ENCODE results near the gene PGLYRP3. TPM values are rescaled to one million over a fixed set of nuclear protein-coding genes. Genes with fewer than 3 reads are reported as not detected.

PGLYRP3 gene
- total RNA-seq, 2 donors from 2014 or later = not detected

- DNase-seq (ENCODE audit: low spot score) = no peak
- WGBS = 58% methylated on average over 2 of the region's 2 CpGs
- intact Hi-C loops (cut with DNase I) = no loop called here
These were observed 3.3 kb downstream of the PGLYRP3 start for GRCh38 chr1:153309441-153309840.

GRCh38 chr1:153308540-153308939 is 4.2 kb downstream of the PGLYRP3 start:
- WGBS = 97% methylated on average over 2 of the region's 2 CpGs
- DNase-seq (ENCODE audit: low spot score) = no peak
- Histone ChIP-seq H3K4me1 (replicated peaks) (no peaks in the 10 kb centered on the region), H3K27me3 (replicated peaks; ENCODE audit: insufficient read depth) (no peaks in the 10 kb centered on the region), H3K9me3 (no peaks in the 10 kb centered on the region), H3K27ac (no peak overlapping the region), H3K4me3 (no peak overlapping the region), H3K36me3 (no peaks in the 10 kb centered on the region)
- TF ChIP-seq POLR2AphosphoS5 (IDR thresholded peaks at IDR 0.05) (no peak), POLR2A (IDR thresholded peaks at IDR 0.05) (no peak), CTCF (IDR thresholded peaks at IDR 0.05) (no peak)
- intact Hi-C loops (cut with DNase I) = no loop called here

More at GRCh38 chr1:153309441-153309840, 3.3 kb downstream of the PGLYRP3 start:
- Histone ChIP-seq H3K9me3 (no peaks in the 10 kb centered on the region), H3K36me3 (no peaks in the 10 kb centered on the region), H3K4me1 (replicated peaks) (no peaks in the 10 kb centered on the region), H3K4me3 (no peak overlapping the region), H3K27me3 (replicated peaks; ENCODE audit: insufficient read depth) (no peaks in the 10 kb centered on the region), H3K27ac (no peak overlapping the region)
- TF ChIP-seq POLR2A (IDR thresholded peaks at IDR 0.05) (no peak), POLR2AphosphoS5 (IDR thresholded peaks at IDR 0.05) (no peak)

- Histone ChIP-seq H3K36me3 (no peaks in the 10 kb centered on the region), H3K4me1 (replicated peaks) (no peaks in the 10 kb centered on the region), H3K9me3 (no peaks in the 10 kb centered on the region), H3K27me3 (replicated peaks; ENCODE audit: insufficient read depth) (no peaks in the 10 kb centered on the region), H3K4me3 (no peak overlapping the region), H3K27ac (no peak overlapping the region)
- DNase-seq (ENCODE audit: low spot score) = no peak
- no peak for TF ChIP-seq POLR2A (IDR thresholded peaks at IDR 0.05)
- no peak for TF ChIP-seq CTCF (IDR thresholded peaks at IDR 0.05)
- TF ChIP-seq POLR2AphosphoS5 (IDR thresholded peaks at IDR 0.05) = no peak
- intact Hi-C loops (cut with DNase I) = no loop called here
- 89% methylated on average over 10 of the region's 10 CpGs for WGBS
These were observed 5.5 kb downstream of the PGLYRP3 start for GRCh38 chr1:153307221-153307600.

- DNase-seq (ENCODE audit: low spot score) = no peak
These were observed 6.2 kb downstream of the PGLYRP3 start for GRCh38 chr1:153306303-153307220.

GRCh38 chr1:153305682-153306081 is 7.1 kb downstream of the PGLYRP3 start:
- Histone ChIP-seq H3K36me3 (no peaks in the 10 kb centered on the region), H3K4me3 (no peak overlapping the region), H3K4me1 (replicated peaks) (no peaks in the 10 kb centered on the region), H3K27ac (no peak overlapping the region), H3K9me3 (no peaks in the 10 kb centered on the region), H3K27me3 (replicated peaks; ENCODE audit: insufficient read depth) (no peaks in the 10 kb centered on the region)
- whole genome bisulfite sequencing = 89% methylated on average over 6 of the region's 6 CpGs
- TF ChIP-seq CTCF (IDR thresholded peaks at IDR 0.05) = no peak
- no peak for TF ChIP-seq POLR2AphosphoS5 (IDR thresholded peaks at IDR 0.05)
- no peak for TF ChIP-seq POLR2A (IDR thresholded peaks at IDR 0.05)
- intact Hi-C loops (cut with DNase I) = no loop called here
- DNase-seq (ENCODE audit: low spot score) = no peak

More at GRCh38 chr1:153306303-153307220, 6.2 kb downstream of the PGLYRP3 start:
- no peak overlapping the region for H3K27ac ChIP-seq
- H3K9me3 ChIP-seq = no peaks in the 10 kb centered on the region
- H3K4me1 ChIP-seq (replicated peaks) = no peaks in the 10 kb centered on the region
- no peak overlapping the region for H3K4me3 ChIP-seq
- no peaks in the 10 kb centered on the region for H3K36me3 ChIP-seq
- H3K27me3 ChIP-seq (replicated peaks; ENCODE audit: insufficient read depth) = no peaks in the 10 kb centered on the region
- 87% methylated on average over 22 of the region's 22 CpGs for WGBS
- intact Hi-C loops (cut with DNase I) = no loop called here
- TF ChIP-seq CTCF (IDR thresholded peaks at IDR 0.05) = no peak
- TF ChIP-seq POLR2AphosphoS5 (IDR thresholded peaks at IDR 0.05) = no peak
- TF ChIP-seq POLR2A (IDR thresholded peaks at IDR 0.05) = no peak

Measured in prostate gland (tissue), 2 donors.